Ecto neural progenitor cell (in vitro differentiated cells): Measurements from ENCODE around the gene ATP13A1.

Source experiments
- DNase-seq: peaks from one replicate; pipeline ENCODE4 v3.0.0-alpha.2; 2018; ENCODE audit warnings: low spot score

The ATP13A1 gene

GRCh38 chr19:19662871-19663255 lies 613 bp downstream of the ATP13A1 start:
- DNase-seq: no peak

GRCh38 chr19:19662344-19662743 lies 1.1 kb downstream of the ATP13A1 start:
- no peak for DNase-seq

- DNase-seq: no peak
Measured at GRCh38 chr19:19661675-19662251, 1.7 kb downstream of the ATP13A1 start.

GRCh38 chr19:19661141-19661674 lies 2.3 kb downstream of the ATP13A1 start:
- DNase-seq: no peak

- no peak for DNase-seq
Measured at GRCh38 chr19:19659646-19660245, 3.7 kb downstream of the ATP13A1 start.

- DNase-seq: no peak
Measured at GRCh38 chr19:19657397-19657783, 6.1 kb downstream of the ATP13A1 start.

- DNase-seq: no peak
Measured at GRCh38 chr19:19656451-19657396, 6.8 kb downstream of the ATP13A1 start.

GRCh38 chr19:19655641-19656343 lies 7.7 kb downstream of the ATP13A1 start:
- no peak for DNase-seq

- DNase-seq: no peak
Measured at GRCh38 chr19:19655051-19655594, 8.4 kb downstream of the ATP13A1 start.

GRCh38 chr19:19654441-19654840 lies 9.0 kb downstream of the ATP13A1 start:
- DNase-seq: no peak

- DNase-seq: no peak
Measured at GRCh38 chr19:19653597-19654147, 9.8 kb downstream of the ATP13A1 start.

GRCh38 chr19:19652482-19653295 lies 10.8 kb downstream of the ATP13A1 start:
- no peak for DNase-seq

- DNase-seq: no peak
Measured at GRCh38 chr19:19651076-19651475, 12.4 kb downstream of the ATP13A1 start.

- no peak for DNase-seq
Measured at GRCh38 chr19:19650331-19650730, 13.1 kb downstream of the ATP13A1 start.

GRCh38 chr19:19649580-19649995 lies 13.9 kb downstream of the ATP13A1 start:
- DNase-seq: no peak

- DNase-seq: no peak
Measured at GRCh38 chr19:19649155-19649554, 14.3 kb downstream of the ATP13A1 start.

GRCh38 chr19:19647037-19647835 lies 16.2 kb downstream of the ATP13A1 start:
- no peak for DNase-seq

GRCh38 chr19:19645233-19645870 lies 18.1 kb downstream of the ATP13A1 start:
- no peak for DNase-seq

- DNase-seq: no peak
Measured at GRCh38 chr19:19644054-19644388, 19.5 kb downstream of the ATP13A1 start.
